Adipocyte (in vitro differentiated cells): Measurements from ENCODE around the gene SPN.
"Not testable (repeated sequence)": the region's sequence is repeated elsewhere in the genome, so short reads cannot be mapped to it uniquely, and the experiment has no call there.

Source experiments
- DNase-seq: peaks from one replicate; pipeline ENCODE4 v3.0.0-alpha.2; 2015; ENCODE audit warnings: low read depth
- H3K27me3 ChIP-seq: replicated peaks from 2 replicates; pipeline ENCODE4 v1.7.0; 2013; ENCODE audit warnings: mild to moderate bottlenecking, low read length, moderate library complexity; ENCODE audit not compliant: control insufficient read depth, insufficient read depth
- H3K36me3 ChIP-seq: 2 replicates; pipeline ENCODE4 v1.7.0; 2013; ENCODE audit warnings: low read length, mild to moderate bottlenecking, moderate library complexity; ENCODE audit not compliant: control insufficient read depth, insufficient read depth, severe bottlenecking
- H3K4me1 ChIP-seq: 2 replicates; pipeline ENCODE4 v1.7.0; 2013; ENCODE audit warnings: mild to moderate bottlenecking, low read length, moderate library complexity; ENCODE audit not compliant: control insufficient read depth, insufficient read depth
- H3K4me3 ChIP-seq: 2 replicates; pipeline ENCODE4 v1.7.0; 2013; ENCODE audit warnings: mild to moderate bottlenecking, low read length, moderate library complexity
- H3K9ac ChIP-seq: 2 replicates; pipeline ENCODE4 v1.7.0; 2013; ENCODE audit warnings: mild to moderate bottlenecking, low read length, moderate library complexity
- H3K9me3 ChIP-seq: 2 replicates; pipeline ENCODE4 v1.7.0; 2013; ENCODE audit warnings: mild to moderate bottlenecking, low read length, moderate library complexity; ENCODE audit not compliant: control insufficient read depth

Gene SPN, protein sequence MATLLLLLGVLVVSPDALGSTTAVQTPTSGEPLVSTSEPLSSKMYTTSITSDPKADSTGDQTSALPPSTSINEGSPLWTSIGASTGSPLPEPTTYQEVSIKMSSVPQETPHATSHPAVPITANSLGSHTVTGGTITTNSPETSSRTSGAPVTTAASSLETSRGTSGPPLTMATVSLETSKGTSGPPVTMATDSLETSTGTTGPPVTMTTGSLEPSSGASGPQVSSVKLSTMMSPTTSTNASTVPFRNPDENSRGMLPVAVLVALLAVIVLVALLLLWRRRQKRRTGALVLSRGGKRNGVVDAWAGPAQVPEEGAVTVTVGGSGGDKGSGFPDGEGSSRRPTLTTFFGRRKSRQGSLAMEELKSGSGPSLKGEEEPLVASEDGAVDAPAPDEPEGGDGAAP

DNA sequence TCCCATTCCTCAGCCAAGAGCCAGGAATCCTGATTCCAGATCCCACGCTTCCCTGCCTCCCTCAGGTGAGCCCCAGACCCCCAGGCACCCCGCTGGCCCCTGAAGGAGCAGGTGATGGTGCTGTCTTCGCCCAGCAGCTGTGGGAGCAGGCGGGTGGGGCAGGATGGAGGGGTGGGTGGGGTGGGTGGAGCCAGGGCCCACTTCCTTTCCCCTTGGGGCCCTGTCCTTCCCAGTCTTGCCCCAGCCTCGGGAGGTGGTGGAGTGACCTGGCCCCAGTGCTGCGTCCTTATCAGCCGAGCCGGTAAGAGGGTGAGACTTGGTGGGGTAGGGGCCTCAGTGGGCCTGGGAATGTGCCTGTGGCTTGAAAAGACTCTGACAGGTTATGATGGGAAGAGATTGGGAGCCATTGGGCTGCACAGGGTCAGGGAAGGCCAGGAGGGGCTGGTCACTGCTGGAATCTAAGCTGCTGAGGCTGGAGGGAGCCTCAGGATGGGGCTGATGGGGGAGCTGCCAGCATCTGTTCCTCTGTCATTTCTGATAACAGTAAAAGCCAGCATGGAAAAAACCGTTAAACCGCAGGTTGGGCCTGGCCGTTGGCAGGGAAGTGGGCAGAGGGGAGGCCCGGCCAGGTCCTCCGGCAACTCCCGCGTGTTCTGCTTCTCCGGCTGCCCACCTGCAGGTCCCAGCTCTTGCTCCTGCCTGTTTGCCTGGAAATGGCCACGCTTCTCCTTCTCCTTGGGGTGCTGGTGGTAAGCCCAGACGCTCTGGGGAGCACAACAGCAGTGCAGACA is at the start of gene SPN:
TSS of gene SPN (plus strand) at position 232 of the 791 bp plus-strand sequence. CDS start at position 714, 482 bp downstream.
- H3K4me1 ChIP-seq, result no peaks in the 10 kb centered on the region
- H3K27me3 ChIP-seq, result peaks cover 30% of the 10 kb centered on the region
- no peak within 1 kb of the TSS for H3K4me3 ChIP-seq
- H3K9ac ChIP-seq, result no peak within 1 kb of the TSS
- H3K9me3 ChIP-seq, result no peaks in the 10 kb centered on the region
- H3K36me3 ChIP-seq, result no peaks in the 10 kb centered on the region
- no peak for DNase-seq

DNA sequence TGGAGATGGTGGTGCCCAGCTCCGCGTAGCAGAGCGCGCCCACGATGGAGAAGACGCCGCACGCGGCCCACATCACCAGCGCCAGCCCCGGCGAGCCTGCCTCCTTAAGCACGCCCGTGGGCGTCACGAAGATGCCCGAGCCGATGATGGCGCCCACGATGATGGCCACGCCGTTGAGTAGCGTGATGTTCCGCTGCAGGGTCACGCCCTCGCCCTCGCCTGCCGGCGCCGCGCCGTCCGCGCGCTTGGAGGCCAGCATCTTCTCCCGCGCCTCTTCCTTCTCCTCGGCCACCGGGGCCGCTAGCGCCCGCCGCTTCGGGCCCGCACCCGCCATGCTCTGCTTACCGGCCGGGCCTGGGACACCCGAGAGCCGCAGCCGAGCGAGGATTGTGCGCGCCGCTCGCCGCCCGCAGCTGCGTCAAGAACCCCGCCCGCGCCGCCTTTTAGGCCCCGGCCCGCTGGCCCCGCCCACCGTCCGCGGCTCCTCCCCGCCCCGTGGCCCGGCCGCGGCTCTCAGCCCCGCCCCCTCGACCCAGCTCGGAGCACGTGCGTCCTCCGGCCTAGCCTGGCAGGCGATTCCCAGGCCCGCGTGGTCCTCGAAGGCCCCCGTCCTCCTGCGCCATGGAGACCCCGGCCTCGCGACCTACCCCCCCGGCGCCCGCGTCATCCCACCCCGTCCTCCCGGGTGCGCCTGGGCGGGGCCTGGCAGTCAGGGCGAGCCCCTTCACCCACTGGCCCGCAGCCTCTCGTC is 49.6 kb upstream of the SPN start:
- not testable (repeated sequence) for H3K36me3 ChIP-seq, H3K9me3 ChIP-seq, H3K4me1 ChIP-seq, H3K27me3 ChIP-seq
- Histone ChIP-seq H3K9ac (peak overlapping the region; percentile 75), H3K4me3 (peak overlapping the region; percentile 81)
- DNase-seq, result peak; percentile 90

DNA sequence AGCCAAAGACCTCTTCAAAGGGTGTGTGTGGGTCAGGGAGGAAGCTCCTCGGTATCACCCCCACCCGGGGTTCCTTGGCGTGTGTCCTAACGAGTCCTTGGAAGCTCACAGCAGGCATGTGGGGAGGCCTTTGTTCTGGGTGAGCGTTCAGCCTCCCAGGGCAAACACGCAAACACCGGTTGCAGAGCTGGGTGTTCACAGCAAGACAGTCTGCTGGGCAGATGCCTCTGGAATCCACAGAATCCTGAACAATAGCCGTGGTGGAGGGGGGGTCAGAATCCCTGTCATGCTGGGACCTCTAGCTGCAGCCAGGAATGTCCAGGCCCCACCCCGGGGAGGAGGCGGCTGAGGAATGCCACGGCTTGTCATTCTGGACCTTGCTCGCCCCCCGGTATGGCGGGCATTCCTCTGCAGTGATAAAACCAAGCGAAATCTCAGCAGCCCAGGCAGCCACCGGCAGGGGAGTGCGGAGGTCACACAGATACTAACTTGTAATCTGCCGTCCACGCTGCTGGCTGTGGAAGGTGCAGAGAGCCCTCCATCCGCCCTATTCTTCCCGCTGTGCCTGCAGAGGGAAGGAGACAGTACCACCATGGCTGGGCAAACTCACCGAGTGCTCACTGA is 48.2 kb upstream of the SPN start:
- not testable (repeated sequence) for H3K4me1 ChIP-seq, DNase-seq, H3K9me3 ChIP-seq

DNA sequence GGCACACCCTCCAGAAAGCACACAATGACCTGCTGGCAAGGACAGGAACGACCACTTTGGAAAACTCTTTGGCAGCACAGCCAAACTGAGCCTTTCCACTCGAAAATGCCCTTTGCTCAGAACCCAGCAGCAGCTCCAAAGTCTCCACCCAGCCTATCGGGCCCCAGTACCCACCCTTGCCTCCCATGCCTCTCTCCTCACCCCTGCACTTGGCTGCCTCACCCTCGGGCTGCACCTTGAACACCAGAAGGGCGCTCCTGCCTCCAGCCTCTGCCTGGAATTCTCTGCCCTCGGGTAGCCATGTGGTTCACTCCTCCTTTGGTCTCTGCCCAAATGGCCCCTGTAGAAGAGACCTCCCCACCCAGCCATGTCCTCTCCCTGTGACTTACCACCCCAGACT is 46.9 kb upstream of the SPN start:
- not testable (repeated sequence) for H3K9ac ChIP-seq, H3K9me3 ChIP-seq, DNase-seq, H3K4me3 ChIP-seq, H3K4me1 ChIP-seq, H3K36me3 ChIP-seq, H3K27me3 ChIP-seq

More for the DNA sequence above, 48.2 kb upstream of the SPN start:
- not testable (repeated sequence) for H3K9ac ChIP-seq, H3K27me3 ChIP-seq, H3K36me3 ChIP-seq, H3K4me3 ChIP-seq

DNA sequence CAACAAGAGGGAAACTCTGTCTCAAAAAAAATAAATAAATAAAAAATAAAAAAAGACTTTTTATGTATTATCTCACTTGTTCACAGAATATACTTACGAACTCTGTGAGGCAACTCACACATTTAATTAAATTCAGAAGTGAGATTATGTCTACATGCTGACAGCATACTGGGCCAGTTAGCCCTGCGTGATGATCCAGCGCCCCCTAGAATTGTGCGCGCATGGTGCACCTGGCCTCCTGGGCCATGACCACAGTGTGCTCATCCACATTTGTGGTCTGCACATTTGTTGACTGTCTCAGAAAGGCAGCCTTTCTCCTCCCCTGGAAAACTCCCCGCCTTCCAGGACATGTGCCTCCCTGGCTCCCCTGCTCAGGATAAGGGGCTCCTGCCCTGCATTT is 42.5 kb upstream of the SPN start:
- not testable (repeated sequence) for H3K4me1 ChIP-seq, H3K36me3 ChIP-seq, H3K9me3 ChIP-seq, DNase-seq, H3K4me3 ChIP-seq, H3K9ac ChIP-seq, H3K27me3 ChIP-seq

DNA sequence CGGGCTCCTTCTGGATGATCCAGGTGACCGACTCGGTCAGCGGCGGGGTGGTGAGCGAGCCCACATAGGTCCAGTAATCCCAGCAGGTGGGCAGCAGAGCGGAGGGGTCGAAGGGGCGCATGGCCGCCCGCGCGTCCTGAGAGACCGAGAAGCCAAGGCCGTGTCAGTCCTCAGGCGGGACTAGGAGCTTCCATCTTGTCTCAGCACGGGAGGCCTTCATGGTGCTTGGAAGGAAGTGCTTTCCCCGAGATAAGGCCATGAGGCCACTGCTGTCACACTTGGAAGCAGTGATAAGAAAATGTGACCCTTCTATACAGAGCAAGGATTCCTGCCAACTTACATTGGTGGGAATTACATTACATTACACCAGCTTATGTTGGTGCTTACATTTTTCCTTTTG is 40.3 kb upstream of the SPN start:
- H3K4me1 ChIP-seq, H3K9me3 ChIP-seq, DNase-seq, H3K4me3 ChIP-seq, H3K27me3 ChIP-seq, H3K9ac ChIP-seq, H3K36me3 ChIP-seq: not testable (repeated sequence)

DNA sequence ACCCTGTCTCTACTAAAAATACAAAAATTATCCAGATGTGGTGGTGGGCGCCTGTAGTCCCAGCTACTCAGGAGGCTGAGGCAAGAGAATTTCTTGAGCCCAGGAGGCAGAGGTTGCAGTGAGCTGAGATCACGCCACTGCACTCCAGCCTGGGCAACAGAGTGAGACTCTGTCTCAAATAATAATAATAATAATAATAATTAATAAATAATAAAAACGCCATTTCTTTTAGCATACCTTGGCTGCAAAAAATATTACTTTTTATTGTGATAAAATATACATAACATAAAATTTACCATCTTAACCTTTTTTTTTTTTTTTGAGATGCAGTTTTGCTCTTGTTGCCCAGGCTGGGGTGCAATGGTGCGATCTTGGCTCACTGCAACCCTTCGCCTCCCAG is 39.8 kb upstream of the SPN start:
- H3K36me3 ChIP-seq, H3K4me3 ChIP-seq, H3K27me3 ChIP-seq, H3K9ac ChIP-seq, H3K4me1 ChIP-seq, DNase-seq, H3K9me3 ChIP-seq: not testable (repeated sequence)

DNA sequence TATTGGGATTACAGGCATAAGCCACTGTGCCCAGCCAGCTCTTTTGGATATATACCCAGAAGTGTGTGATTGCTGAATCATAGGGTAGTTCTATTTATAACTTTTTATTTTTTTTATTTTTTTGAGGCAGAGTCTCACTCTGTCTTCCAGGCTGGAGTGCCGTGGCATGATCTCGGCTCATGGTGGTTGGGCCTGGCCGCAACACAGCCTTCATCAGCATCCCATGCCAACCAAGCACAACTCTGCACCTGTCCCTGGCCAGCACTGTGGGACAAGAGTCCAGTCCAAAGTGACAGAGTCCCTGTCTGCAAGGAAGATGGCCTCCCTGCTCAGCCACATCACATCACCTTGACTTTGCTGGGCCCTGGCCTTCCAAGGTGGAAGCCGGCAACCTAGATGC is 37.9 kb upstream of the SPN start:
- H3K4me3 ChIP-seq, H3K9me3 ChIP-seq, DNase-seq, H3K4me1 ChIP-seq, H3K9ac ChIP-seq, H3K27me3 ChIP-seq, H3K36me3 ChIP-seq: not testable (repeated sequence)

DNA sequence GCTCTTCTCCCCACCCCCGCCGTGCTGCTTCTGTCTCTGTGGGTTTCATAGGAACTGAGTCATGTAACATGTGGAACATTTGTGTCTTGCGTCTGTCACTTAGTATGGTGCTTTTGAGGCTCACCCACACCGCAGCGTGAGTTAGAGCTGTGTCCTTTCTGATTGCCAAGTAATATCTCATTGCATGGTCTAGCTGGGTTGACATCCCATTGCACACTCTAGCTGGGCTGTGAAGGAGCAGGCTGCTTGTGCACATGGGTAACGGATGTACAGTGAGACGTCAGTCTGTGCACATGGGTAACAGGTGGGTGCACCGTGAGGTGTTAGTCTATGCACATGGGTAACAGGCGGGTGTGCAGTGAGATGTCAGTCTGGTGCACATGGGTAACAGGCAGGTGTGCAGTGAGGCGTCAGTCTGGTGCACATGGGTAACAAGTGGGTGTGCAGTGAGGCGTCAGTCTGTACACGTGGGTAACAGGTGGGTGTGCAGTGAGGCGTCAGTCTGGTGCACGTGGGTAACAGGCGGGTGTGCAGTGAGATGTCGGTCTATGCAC is 36.2 kb upstream of the SPN start:
- DNase-seq, result not testable (repeated sequence)

DNA sequence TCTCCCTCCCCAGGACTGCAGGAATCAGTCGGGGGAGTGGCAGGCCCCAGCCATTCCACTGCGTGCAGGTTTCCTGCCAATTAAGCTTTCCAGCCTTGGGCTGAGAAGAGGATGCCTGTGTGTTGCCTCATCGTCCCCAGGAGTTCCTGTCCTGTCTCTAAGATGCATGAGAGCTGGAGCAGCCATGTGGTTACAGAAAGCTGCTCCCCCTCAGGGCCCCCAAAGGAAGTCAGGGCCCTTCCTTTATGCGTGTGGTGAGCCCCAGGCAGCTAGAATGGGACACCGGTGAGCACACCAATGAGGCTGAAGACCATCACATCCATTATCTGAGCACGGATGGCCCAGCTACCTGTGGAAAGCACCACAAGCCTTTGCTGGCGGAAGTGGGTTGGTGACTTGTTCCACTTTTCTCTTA is 35.4 kb upstream of the SPN start:
- H3K4me1 ChIP-seq, H3K4me3 ChIP-seq, H3K27me3 ChIP-seq, H3K36me3 ChIP-seq, H3K9ac ChIP-seq, H3K9me3 ChIP-seq: not testable (repeated sequence)
- DNase-seq, result peak; percentile 33

More for the DNA sequence above, 36.2 kb upstream of the SPN start:
- H3K27me3 ChIP-seq, H3K4me3 ChIP-seq, H3K36me3 ChIP-seq, H3K4me1 ChIP-seq, H3K9ac ChIP-seq, H3K9me3 ChIP-seq: not testable (repeated sequence)

DNA sequence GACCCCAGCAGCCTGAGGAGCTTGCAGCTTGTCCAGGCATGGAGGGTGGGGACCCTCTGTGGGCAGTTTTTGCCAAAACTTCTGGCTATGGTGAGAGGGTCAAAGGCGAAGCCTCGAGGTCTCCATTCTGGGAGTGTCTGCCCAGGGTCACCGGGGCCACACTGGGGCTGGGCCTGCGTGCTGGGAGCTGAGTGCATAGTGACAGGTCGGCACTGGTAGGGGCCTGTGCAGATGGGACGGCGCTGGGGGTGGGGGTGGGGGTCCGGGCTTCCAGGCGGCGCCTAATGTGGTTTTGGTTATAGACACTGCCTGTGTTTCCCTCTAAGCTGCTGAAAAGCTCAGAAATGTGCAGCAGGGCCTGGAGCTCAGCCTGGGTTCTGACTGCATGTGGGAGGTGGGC is 34.3 kb upstream of the SPN start:
- H3K4me3 ChIP-seq, DNase-seq: not testable (repeated sequence)

More for the DNA sequence above, 34.3 kb upstream of the SPN start:
- H3K9me3 ChIP-seq, H3K27me3 ChIP-seq, H3K9ac ChIP-seq, H3K4me1 ChIP-seq, H3K36me3 ChIP-seq: not testable (repeated sequence)
